Islet precursor cell (in vitro differentiated cells): Measurements from ENCODE around the gene CITED4.
"Not testable (repeated sequence)": the region's sequence is repeated elsewhere in the genome, so short reads cannot be mapped to it uniquely, and the experiment has no call there.

Experiments used
- DNase-seq: peaks from one replicate; pipeline ENCODE4 v3.0.0-alpha.2; 2018

Gene CITED4, protein sequence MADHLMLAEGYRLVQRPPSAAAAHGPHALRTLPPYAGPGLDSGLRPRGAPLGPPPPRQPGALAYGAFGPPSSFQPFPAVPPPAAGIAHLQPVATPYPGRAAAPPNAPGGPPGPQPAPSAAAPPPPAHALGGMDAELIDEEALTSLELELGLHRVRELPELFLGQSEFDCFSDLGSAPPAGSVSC

DNA sequence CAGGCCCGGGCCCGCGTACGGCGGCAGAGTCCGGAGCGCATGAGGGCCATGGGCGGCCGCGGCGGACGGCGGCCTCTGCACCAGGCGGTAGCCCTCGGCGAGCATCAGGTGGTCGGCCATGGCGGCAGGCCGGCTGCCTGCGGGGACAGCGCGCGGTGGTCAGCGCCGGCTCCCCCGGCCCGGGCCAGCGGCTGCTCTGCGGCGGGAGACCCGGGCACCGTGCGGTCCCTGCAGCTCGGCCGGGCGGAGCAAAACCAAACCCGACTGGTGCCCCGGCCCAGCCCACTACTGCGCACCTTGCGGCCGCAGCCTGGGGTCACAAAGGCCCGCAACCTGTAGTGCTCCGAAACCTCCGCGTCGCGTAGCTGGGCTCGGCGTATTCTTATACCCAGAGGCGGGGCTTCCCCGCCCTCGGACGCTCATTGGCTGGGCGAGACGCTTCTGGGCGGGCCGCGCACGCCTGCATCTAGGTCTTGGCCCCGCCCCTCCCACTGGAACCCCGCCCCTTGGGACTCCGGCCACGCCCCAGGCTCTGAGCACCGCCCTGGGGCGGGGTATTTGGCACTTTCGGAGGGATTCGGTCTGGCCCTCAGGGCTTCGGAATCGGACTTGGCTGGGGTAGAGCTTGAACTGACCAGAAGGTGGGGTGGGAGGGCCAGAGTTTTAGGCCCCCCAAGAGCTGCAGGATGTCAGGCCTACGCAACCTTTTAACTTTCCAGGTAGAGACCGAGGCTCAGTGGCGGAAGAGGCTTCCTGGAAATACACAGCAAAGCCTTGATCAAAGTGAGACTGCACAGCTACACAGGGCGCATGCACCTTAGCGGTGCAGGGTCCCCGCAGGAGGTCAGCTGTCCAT is at the start of gene CITED4:
Gene CITED4 (minus strand): TSS at position 356 of the 856 bp plus-strand sequence. CDS start 236 bp downstream, at position 120.
- DNase-seq = peak; percentile 98

DNA sequence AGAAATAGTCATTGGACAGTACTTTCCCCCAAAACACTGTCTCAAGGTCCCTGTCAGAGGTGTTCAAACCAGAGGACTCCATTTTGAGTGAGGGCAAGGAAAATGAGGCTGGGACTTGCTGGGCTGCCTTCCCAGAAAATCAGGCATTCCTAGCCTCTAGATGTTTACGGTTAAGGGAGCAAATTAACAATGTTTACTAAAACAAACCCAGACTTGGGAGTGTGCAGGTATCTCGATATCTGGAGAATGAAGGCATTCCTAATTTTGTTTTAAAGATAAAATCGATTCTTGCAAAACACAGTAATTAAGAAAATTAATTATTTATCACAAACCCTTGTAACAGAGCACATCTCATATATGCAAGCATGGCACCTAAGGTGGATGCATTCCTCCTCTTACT is 48.9 kb upstream of the CITED4 start:
- no peak for DNase-seq

DNA sequence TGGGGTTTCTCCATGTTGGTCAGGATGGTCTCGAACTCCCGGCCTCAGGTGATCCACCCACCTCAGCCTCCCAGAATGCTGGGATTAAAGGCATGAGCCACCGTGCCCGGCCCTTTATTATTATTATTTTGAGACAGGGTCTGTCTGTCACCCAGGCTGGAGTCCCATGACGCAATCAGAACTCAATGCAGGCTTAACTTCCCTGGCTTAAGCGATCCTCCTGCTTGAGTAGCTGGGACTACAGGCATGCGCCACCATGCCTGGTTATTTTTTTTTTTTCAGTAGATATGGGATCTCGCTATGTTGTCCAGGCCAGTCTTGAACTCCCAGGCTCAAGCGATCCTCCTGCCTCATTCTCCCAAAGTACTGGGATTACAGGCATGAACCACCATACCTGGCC is 47.1 kb upstream of the CITED4 start:
- DNase-seq = no peak

DNA sequence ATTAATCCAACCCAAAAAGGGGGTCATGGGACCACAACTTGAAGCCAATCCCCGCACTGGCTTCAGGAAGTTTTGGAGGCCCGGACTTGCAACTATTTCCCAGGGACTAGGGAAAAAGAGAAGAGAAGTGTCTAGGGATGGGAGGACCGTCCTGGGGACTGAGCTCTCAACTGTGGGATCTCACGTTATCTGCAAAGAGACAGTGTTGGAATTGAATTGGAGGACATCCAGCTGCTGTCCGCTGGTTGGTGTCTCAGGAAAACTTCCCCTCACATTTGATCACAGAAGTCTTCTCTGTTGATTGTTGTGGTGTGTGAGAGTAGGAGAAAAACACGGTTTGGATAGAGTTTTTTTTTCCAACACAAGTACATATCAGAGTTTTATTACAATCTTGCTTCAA is 46.2 kb upstream of the CITED4 start:
- DNase-seq = no peak

DNA sequence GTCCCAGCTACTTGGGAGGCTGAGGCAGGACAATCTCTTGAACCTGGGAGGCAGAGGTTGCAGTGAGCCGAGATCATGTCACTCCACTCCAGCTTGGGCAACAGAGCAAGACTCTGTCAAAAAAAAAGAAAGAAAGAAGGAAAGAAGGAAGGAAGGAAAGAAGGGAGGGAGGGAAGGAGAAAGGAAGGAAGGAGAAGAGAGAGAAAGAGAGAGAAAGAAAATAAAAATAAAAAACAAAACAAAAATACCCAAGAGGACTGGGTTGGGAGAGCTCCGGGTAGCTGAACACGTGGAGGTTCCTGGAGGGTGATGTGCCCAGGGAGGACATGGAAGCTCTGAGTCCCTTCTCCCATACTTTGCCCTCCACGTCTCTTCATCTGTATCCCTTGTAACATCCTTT is 45.7 kb upstream of the CITED4 start:
- no peak for DNase-seq

DNA sequence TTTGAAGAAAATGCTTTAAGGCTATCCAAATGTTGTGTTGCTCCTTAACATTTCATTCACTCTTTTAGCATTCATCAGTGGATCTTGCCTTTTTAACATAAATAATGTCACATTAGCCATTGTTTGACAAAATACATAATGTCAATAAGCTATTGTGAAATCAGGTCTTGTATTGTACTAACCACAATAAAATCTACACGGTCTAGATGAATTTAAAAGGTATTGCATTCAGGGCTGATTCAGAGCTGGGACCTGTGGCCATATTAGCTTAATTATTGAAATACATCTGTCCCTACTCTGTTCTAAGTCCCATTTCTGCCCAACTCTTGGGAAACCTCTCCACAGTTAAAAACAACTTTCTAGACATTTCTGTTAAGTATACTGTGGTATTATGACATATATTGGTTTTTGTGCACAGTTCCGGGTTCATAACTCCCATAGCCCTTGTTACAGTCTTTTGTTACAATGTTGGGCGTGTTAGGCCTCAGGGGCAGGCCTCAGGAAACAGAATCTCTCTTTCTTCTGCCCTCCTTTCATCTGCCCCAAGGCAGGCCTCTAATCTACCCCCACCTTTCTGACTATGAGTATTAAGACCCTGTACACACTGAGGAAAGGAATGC is 44.7 kb upstream of the CITED4 start:
- no peak for DNase-seq

DNA sequence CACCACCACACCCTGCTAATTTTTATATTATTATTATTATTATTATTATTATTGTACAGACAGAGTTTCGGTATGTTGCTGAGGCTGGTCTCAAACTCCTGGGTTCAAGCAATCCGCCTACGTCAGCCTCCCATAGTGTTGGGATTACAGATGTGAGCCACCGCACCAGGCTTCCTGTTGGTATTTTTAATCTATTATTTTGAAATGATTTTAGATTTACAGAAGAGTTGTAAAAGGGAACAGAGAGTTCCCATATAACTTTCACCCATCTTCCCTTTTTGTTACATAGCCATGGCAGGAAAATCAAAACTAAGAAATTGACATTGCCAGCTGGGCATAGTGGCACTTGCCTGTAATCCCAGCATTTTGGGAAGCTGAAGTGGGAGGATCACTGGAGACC is 42.9 kb upstream of the CITED4 start:
- no peak for DNase-seq

DNA sequence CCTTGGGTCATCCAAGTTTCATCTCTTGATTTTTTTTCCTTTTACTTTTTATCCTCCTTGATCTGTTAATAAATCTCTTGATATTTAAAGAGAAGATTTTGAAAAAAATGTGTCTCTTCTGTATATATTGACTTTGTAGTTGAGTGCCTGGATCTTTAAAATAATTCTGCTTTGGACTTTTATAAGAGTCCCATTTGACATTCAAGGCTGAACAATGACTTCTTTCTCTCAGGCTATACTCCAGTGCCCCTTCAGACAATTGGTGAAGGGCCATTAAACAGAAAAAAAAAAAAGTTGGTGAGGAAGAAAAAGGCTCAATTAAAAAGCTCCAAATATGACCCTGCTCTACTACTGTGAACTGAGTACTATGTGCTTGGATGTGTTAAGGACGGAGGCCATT is 40.9 kb upstream of the CITED4 start:
- no peak for DNase-seq

DNA sequence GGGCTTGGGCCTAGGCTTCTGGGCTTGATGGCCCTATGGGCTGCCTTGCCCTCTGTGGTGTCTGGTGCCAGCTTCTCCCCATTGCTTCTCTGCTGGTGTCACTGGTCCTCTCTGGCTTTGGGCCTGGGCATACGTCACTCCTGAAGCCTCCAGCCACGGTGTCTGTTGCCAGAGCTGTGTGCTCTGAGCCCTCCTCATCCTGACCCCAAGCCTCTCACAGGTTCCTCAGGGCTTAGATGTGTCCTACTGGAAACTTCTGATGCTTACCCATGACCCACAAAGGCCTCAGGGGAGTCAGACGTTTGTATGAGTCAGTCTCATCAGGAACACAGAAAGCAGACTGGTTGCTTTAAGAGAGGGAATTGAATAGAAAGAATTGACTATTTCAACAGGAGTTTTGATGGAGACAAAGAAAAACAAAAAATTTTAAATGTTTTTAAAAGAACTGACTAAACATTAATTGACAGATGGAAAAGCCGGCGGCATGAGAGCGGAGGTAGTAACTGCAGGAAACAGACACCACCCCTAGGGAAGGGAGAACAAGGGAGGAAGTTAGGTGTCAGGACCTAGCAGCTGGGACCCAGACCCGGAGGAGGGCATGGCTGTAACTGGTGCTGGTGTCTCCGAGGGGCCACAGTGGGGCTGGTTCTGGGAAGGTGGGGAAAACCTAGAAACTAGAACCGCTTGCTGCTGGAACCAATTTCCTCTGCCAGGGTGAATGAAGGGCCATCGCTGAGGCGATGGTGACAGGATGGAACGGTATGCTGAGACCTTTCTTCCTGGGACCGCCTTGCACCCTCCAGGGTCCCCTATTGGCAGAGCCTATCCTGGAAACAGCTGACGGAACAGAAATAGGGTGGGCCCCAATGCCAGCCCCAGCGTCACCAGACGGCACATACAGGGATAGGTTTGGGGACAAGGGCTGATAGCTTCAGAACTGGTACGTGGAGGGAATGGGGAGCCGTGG is 40.0 kb upstream of the CITED4 start:
- peak; percentile 84 for DNase-seq

DNA sequence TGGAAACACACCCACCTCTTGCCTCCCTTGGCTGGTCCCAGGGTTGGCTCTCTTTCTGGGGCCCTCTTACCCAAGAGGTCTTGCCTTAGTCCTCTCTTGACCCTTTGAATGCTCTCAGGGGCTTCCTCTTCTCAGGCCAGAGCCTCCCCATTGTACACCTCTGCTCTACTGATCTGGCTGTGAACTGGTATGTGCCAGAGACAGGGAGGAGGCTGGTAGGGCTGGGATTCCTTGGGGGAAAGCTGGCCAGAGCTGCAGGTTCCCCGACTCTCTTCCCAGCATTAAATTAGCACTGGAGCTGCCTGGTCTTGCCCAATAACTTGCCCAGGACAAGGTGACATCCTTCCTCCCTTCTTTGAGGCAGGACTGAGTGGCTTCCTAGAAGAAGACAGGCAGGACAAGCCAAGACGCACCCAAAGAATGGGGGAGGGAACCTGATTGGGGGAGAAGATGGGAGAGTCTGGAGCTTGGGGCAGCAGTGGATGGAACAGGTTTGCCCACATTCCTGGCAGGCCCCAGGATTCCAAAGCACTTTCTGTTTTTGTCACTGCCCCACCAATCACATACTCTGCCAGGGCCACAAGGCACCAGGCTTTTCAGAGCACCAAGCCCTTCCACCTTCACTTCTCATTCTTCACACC is 37.2 kb upstream of the CITED4 start:
- peak; percentile 92 for DNase-seq

DNA sequence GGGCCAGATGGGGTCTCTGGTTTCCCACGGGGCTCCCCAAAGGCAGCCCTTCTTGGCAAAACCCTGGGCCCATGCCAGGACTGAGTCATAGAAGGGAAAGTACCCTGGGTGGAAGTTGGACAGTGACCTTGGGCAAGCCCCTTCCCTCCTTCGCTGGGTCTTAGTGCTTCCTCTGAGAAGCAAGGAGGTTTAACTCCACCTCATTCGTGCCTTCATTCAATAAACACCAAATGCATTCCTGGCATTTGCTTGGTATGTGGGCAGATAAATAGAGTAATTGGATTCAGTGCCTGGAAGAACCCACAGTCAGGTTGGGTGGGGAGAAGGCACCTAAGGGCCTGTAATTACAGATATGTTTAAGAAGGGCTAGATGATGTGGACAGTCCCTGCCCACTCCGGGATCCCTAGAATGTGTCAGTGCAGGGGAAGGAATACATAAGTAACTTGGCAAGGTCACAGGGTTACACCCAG is 36.3 kb upstream of the CITED4 start:
- no peak for DNase-seq

DNA sequence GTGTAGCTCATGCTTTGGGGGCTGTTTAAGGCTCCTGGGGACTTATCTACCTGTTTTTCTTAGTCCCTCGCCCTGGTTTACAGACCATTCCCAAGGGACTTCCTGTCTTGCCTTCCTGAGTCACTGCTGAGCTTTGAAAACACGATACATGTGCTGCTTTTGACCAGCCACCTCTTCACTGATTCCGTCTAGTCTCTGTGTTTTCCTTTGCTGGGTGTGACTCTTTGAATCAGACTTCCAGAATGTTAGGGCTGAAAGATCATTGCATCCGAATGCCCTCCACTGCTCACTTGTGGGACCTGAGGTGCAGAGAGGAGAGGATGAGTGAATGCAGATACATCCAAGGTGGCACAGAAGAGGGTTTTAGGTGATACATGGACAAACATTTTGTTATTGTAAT is 35.4 kb upstream of the CITED4 start:
- DNase-seq = no peak

DNA sequence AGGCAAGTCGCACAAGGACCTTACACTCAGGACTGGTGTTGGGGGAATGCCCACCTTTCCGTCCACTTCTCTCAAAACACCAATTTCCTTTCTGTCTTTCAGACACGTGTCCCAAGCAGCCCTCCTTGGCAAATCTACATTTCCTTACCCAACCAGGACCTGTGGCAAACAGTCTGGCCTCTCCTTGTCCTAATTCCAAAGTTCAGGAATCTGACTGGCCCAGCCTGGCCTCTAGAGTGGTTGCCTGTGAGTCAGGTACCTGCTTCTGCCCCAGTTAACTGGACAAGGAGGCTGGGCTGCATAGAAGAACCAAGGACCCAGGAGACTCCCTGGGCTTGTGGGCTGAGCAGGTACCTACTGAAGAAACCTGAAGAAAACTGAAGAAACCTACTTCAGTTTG is 34.3 kb upstream of the CITED4 start:
- DNase-seq = no peak

DNA sequence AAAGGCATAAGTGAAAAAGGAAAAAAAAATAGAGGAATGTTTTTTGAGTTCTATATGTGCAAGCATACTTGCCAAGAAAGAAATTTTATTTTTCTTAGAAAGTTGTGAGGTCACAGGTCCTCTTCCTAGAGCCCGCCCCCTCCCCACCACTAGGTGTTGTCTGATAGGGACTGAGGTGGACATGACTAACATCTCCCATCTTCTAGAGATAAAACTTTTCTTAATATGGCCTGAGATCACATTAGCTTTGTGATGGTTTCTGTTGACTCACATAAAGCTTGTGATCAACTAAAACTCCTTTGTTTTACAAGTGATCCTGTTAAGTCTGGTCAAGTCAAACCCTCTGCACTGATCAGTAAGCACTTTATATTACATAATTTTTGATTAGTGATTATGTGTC is 33.4 kb upstream of the CITED4 start:
- DNase-seq = no peak

DNA sequence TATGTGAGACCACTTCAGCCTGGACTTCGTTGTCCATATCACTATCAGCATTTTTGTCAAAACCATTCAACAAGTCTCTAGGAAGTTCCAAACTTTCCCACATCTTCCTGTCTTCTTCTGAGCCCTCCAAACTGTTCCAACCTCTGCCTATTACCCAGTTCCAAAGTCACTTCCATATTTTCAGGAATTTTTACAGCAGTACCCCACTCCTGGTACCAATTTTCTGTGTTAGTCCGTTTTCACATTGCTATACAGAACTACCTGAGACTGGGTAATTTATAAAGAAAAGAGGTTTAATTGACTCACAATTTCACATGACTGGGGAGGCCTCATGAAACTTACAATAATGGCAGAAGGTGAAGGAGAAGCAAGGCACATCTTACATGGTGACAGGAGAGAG is 32.7 kb upstream of the CITED4 start:
- DNase-seq = not testable (repeated sequence)

DNA sequence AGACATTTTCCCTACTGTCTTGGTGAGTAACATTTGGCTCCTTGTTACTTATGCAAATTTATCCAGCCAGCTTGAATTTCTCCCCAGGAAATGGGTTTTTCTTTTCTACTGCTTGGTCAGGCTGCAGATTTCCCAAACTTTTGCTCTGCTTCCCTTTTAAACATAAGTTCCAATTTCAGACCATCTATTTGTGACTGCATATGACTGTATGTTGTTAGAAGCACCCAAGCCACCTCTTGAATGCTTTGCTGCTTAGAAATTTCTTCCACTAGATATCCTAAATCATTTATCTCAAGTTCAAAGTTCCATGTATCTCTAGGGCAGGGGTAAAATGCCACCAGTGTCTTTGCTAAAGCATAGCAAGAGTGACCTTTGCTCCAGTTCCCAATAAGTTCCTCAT is 32.3 kb upstream of the CITED4 start:
- no peak for DNase-seq

DNA sequence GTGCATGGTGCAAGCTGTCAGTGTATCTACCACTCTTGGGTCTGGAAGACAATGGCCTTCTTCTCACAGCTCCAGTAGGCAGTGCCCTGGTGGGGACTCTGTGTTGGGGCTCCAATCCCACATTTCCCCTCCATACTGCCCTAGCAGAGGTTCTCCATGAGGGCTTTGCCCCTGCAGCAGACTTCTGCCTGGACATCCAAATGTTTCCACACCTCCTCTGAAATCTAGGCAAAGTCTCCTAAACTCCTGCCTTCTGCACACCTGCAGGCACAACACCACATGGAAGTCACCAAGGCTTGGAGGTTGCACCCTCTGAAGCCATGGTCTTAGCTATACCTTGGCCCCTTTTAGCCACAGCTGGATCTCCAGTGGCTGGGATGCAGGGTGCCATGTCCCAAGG is 31.8 kb upstream of the CITED4 start:
- no peak for DNase-seq

DNA sequence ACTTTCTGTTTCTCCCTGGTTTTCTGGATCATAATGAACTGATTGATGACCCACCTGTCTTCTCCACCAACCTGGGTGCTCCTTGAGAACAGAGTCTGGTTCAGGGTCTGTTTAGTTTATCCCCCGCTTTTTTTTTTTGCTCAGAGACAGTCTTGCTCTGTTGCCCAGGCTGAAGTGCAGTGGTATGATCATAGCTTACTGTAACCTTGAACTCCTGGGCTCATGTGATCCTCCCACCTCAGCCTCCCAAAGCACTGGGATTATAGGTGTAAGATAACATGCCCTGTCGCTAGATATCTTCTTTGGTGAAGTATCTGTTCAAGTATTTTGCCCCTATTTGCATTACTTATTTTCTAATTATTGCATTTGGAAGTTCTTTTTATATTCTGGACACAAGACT is 30.2 kb upstream of the CITED4 start:
- no peak for DNase-seq

DNA sequence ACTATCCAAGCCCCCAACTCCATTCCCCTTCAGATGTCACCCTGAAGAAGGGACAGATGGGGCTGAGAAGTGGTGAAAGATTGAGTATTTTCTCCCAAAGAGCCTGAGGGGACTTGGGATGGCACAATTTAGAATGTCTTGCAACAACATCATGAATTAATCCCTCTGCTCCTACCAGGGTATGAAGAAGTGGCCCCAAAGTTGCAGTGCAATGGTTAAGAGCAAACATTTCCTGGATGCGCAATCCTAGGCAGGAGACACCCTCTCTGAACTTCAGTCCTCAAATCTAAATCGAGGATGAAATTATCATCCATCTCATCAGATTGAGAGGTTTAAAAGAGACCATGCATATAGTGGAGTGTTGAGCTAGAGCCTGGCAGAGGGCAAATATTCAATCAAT is 28.6 kb upstream of the CITED4 start:
- no peak for DNase-seq

DNA sequence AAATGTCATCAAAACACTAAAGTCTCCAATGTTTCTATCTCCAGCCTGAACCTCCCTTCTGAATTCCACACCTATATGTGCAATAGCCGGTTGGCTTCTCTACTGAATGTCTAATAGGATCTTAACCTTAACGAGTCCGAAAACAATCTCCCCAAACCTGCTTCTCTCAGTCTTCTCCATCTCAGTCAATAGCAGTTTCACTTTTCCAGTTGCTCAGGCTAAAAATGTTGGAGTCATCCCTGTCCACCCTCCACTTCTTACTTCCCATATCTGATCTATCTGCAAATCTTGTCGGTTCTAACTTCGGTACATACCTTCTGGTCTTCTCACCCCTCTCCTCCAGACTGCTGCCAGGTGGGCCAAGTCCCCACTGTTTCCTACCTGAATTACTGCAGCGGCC is 25.5 kb upstream of the CITED4 start:
- no peak for DNase-seq

DNA sequence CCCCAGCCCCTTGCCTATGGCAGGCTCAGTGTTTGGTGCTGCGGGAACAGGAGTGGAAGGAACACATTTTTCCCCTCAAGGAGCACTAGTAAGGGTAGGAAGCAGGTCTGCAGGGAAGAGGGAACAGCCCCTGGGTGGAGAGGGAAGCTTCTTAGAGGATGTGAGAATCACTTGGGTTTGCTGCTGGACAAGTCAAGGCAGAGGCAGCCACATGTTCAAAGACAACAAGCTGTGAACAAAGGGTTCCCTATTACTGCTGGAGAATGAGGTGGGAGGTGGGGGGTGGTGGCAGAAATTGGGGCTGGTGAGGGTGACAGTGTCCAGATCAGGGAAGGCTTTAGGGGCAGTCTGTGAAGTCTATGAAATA is 24.8 kb upstream of the CITED4 start:
- no peak for DNase-seq

DNA sequence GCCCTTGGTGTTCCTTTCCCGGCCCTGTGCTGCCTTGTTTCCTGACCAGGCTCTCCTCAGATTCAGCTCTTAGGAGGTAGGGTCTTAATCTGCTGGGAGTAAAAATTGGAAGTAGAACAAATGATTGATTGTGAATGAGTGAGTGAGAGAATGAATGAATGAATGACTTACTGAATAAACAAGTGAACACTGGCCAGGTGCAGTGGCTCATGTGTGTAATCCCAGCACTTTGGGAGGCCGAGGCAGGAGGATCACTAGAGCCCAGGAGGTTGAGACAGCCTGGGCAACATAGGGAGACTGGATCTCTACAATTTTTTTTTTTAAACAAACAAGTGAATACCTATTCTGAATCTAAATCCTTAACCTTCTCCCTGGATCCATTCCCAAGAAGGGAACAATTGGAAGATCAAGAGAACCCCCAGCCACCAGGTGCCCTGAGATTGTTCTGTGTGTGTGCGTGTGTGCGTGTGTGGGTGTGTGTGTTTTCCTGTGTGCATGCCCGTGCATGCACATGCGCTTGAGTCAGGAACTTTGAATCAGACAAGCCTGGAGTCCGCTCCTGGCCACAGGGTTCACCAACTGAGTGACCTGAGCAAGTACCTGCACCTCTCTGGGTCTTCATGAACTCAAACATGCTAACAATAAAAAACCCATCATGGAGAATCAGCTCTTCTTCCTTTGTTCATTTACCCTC is 24.3 kb upstream of the CITED4 start:
- DNase-seq = no peak
